HepG2 (cell line): ENCODE data around the gene SLC8B1. TPM values are rescaled to one million over a fixed set of nuclear protein-coding genes. Genes with fewer than 3 reads are reported as not detected.

ENCODE experiments used
- ARID2 ChIP-seq: sonication (generic); formaldehyde crosslinking; IDR thresholded peaks from 2 replicates; pipeline ENCODE4 v1.8.1; 2022; ENCODE audit warnings: mild to moderate bottlenecking, missing genetic modification reagents, borderline replicate concordance
- DMAP1 ChIP-seq: IDR thresholded peaks from 2 replicates; pipeline ENCODE4 v1.6.1; 2016
- ESRRA ChIP-seq: sonication (generic); formaldehyde crosslinking; IDR thresholded peaks from 2 replicates; pipeline ENCODE4 v1.5.1; 2020; ENCODE audit warnings: mild to moderate bottlenecking, low read depth, missing genetic modification reagents
- KDM4B ChIP-seq: sonication (generic); formaldehyde crosslinking; IDR thresholded peaks from 2 replicates; pipeline ENCODE4 v1.4.0; 2020; ENCODE audit warnings: missing genetic modification reagents
- SCMH1 ChIP-seq: sonication (generic); formaldehyde crosslinking; IDR thresholded peaks from 2 replicates; pipeline ENCODE4 v1.9.0; 2021; ENCODE audit warnings: missing genetic modification reagents, mild to moderate bottlenecking, borderline replicate concordance
- SRSF4 ChIP-seq: fragments of 200-400 bp; formaldehyde crosslinking; IDR thresholded peaks from one replicate; pipeline ENCODE4 v1.6.1; 2018; ENCODE audit warnings: mild to moderate bottlenecking, low read depth, low read length, moderate library complexity; ENCODE audit not compliant: poor library complexity, severe bottlenecking
- TP53 ChIP-seq: sonication (generic); formaldehyde crosslinking; conservative IDR thresholded peaks from 2 replicates; pipeline ENCODE4 v1.4.0; 2020; ENCODE audit warnings: missing genetic modification reagents
- XBP1 ChIP-seq: sonication (generic); formaldehyde crosslinking; IDR thresholded peaks from 2 replicates; pipeline ENCODE4 v1.5.0; 2020; ENCODE audit warnings: missing genetic modification reagents
- ZNF124 ChIP-seq: sonication (generic); formaldehyde crosslinking; IDR thresholded peaks from 2 replicates; pipeline ENCODE4 v1.4.0; 2020; ENCODE audit warnings: missing genetic modification reagents
- ZNF484 ChIP-seq: sonication (generic); formaldehyde crosslinking; IDR thresholded peaks from 2 replicates; pipeline ENCODE4 v1.5.1; 2020; ENCODE audit warnings: mild to moderate bottlenecking, low read depth, missing genetic modification reagents, borderline replicate concordance
- ZSCAN31 ChIP-seq: sonication (generic); formaldehyde crosslinking; IDR thresholded peaks from 2 replicates; pipeline ENCODE4 v1.5.0; 2020; ENCODE audit warnings: low read depth, mild to moderate bottlenecking, missing genetic modification reagents
- polyA plus RNA-seq, 8 experiments: library from polyadenylated mRNA; depleted of rRNA in 3 of 8; stranded (reverse) in 7 of 8; unstranded in 1 of 8; fragments of >200 nt; fragmentation: Illumina TruSeq in 4 of 8; extraction: Trizol in 4 of 8; gene quantifications; 2 replicates each; pipeline versions ENCODE4 v1.2.1 to v1.2.3, GENCODE V29; 2011 to 2016; ENCODE audit warnings: low read depth in 4 of 8, missing spikeins in 1 of 8, mixed read lengths in 1 of 8; ENCODE audit not compliant: insufficient read depth in 1 of 8
- total RNA-seq, 5 experiments: library from RNA; depleted of rRNA; stranded (reverse); fragments of >200 nt; fragmentation: Illumina TruSeq; extraction: Trizol; gene quantifications; 2 replicates each; pipeline ENCODE4 v1.2.3, GENCODE V29; 2016; ENCODE audit warnings: low read depth in 1 of 5
- TF ChIP-seq, protein P1 (sequence below): sonication (generic); formaldehyde crosslinking; IDR thresholded peaks from 2 replicates; pipeline ENCODE4 v1.4.0; 2020; ENCODE audit warnings: missing genetic modification reagents
- TF ChIP-seq, protein P2 (sequence below): fragments of 450-650 bp; IDR thresholded peaks from 2 replicates; pipeline ENCODE4 v1.6.1; 2017
- TF ChIP-seq, protein P3 (sequence below): IDR thresholded peaks from 2 replicates; pipeline ENCODE4 v1.6.1; 2016; ENCODE audit warnings: mild to moderate bottlenecking, missing biosample characterization, missing genetic modification reagents
- TF ChIP-seq, protein P4 (sequence below): sonication (generic); formaldehyde crosslinking; IDR thresholded peaks from 2 replicates; pipeline ENCODE4 v1.8.0; 2022; ENCODE audit warnings: missing genetic modification reagents, mild to moderate bottlenecking, inconsistent platforms, borderline replicate concordance
- TF ChIP-seq, protein P5 (sequence below): sonication (generic); formaldehyde crosslinking; IDR thresholded peaks from 2 replicates; pipeline ENCODE4 v1.4.0; 2020; ENCODE audit warnings: missing genetic modification reagents, mild to moderate bottlenecking, borderline replicate concordance
- TF ChIP-seq, protein P6 (sequence below): sonication (generic); formaldehyde crosslinking; IDR thresholded peaks from 2 replicates; pipeline ENCODE4 v1.5.0; 2020; ENCODE audit warnings: missing genetic modification reagents

SLC8B1 gene
- total and polyA plus RNA-seq, 2 of the 13 experiments (the other 11 are each of a cell fraction or from before 2014, with no cell fraction given), result 6.8 to 8.0 TPM

DNA sequence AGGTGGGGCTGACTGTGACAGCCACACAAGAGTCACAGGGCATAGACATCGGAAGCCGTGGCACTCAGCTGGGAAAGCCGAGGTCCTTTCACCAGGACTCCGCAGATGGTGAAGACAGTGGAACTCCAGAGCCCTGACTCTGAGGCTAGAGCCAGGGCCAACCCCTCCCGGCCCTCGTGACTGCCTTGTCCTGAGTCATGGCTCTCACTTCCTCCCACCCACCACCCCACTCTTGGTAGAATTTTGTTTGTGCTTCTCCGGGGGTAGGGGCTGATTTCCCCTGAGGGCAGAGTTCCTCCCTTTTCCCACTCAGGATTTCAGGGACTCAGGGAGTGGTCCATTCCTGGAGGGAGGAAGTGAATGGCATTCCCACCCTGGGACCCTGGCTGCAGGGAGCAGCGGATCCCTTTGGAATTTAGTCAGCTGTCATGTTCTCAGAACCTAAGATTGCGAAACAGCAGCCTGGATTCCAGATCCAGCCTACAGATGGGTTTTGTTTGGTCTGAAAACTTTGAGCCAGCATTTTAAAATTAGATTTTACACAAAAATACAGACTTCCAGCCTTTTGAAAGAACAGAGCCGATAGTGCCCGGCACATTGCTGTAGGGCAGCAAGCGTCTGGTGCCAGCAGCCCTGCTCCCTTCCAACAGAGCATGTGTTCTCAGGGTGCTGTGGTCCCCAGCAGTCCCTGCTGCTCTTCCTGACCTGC, 62.9 kb downstream of the SLC8B1 start (continued):
- TF ChIP-seq, protein P1, sequence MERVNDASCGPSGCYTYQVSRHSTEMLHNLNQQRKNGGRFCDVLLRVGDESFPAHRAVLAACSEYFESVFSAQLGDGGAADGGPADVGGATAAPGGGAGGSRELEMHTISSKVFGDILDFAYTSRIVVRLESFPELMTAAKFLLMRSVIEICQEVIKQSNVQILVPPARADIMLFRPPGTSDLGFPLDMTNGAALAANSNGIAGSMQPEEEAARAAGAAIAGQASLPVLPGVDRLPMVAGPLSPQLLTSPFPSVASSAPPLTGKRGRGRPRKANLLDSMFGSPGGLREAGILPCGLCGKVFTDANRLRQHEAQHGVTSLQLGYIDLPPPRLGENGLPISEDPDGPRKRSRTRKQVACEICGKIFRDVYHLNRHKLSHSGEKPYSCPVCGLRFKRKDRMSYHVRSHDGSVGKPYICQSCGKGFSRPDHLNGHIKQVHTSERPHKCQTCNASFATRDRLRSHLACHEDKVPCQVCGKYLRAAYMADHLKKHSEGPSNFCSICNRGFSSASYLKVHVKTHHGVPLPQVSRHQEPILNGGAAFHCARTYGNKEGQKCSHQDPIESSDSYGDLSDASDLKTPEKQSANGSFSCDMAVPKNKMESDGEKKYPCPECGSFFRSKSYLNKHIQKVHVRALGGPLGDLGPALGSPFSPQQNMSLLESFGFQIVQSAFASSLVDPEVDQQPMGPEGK (CRISPR knock-in tag), result no peak; the same call in 1 of the 2 replicates
- no peak for TF ChIP-seq KDM4B (CRISPR knock-in tag)
- no peak for TF ChIP-seq XBP1 (CRISPR knock-in tag)
- TF ChIP-seq TP53, result no peak
- no peak for TF ChIP-seq SRSF4
- TF ChIP-seq, protein P2, sequence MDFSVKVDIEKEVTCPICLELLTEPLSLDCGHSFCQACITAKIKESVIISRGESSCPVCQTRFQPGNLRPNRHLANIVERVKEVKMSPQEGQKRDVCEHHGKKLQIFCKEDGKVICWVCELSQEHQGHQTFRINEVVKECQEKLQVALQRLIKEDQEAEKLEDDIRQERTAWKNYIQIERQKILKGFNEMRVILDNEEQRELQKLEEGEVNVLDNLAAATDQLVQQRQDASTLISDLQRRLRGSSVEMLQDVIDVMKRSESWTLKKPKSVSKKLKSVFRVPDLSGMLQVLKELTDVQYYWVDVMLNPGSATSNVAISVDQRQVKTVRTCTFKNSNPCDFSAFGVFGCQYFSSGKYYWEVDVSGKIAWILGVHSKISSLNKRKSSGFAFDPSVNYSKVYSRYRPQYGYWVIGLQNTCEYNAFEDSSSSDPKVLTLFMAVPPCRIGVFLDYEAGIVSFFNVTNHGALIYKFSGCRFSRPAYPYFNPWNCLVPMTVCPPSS, result no peak
- TF ChIP-seq, protein P3, sequence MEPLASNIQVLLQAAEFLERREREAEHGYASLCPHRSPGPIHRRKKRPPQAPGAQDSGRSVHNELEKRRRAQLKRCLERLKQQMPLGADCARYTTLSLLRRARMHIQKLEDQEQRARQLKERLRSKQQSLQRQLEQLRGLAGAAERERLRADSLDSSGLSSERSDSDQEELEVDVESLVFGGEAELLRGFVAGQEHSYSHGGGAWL (CRISPR knock-in tag), result peak; percentile 35; the same call in 1 of the 2 replicates
- no peak for TF ChIP-seq ESRRA (CRISPR knock-in tag)
- TF ChIP-seq ARID2 (CRISPR knock-in tag), result no peak
- TF ChIP-seq SCMH1 (CRISPR knock-in tag), result no peak
- no peak for TF ChIP-seq ZNF484 (CRISPR knock-in tag)
- peak; percentile 34; the same call in 1 of the 2 replicates for TF ChIP-seq DMAP1 (CRISPR knock-in tag)
- TF ChIP-seq, protein P4, sequence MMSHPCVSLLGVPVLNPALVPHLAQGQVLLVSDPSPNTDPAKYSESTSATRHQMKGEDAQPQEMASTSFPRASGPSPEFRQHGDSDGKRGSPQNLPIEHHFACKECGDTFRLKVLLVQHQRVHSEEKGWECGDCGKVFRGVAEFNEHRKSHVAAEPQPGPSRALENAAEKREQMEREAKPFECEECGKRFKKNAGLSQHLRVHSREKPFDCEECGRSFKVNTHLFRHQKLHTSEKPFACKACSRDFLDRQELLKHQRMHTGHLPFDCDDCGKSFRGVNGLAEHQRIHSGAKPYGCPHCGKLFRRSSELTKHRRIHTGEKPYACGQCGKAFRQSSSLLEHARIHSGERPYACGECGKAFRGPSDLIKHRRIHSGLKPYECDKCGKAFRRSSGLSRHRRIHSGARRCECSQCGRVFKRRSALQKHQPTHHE (CRISPR knock-in tag), result no peak
- no peak for TF ChIP-seq ZNF124
- TF ChIP-seq ZSCAN31 (CRISPR knock-in tag), result no peak
- TF ChIP-seq, protein P5, sequence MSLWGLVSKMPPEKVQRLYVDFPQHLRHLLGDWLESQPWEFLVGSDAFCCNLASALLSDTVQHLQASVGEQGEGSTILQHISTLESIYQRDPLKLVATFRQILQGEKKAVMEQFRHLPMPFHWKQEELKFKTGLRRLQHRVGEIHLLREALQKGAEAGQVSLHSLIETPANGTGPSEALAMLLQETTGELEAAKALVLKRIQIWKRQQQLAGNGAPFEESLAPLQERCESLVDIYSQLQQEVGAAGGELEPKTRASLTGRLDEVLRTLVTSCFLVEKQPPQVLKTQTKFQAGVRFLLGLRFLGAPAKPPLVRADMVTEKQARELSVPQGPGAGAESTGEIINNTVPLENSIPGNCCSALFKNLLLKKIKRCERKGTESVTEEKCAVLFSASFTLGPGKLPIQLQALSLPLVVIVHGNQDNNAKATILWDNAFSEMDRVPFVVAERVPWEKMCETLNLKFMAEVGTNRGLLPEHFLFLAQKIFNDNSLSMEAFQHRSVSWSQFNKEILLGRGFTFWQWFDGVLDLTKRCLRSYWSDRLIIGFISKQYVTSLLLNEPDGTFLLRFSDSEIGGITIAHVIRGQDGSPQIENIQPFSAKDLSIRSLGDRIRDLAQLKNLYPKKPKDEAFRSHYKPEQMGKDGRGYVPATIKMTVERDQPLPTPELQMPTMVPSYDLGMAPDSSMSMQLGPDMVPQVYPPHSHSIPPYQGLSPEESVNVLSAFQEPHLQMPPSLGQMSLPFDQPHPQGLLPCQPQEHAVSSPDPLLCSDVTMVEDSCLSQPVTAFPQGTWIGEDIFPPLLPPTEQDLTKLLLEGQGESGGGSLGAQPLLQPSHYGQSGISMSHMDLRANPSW, result no peak
- TF ChIP-seq, protein P6, sequence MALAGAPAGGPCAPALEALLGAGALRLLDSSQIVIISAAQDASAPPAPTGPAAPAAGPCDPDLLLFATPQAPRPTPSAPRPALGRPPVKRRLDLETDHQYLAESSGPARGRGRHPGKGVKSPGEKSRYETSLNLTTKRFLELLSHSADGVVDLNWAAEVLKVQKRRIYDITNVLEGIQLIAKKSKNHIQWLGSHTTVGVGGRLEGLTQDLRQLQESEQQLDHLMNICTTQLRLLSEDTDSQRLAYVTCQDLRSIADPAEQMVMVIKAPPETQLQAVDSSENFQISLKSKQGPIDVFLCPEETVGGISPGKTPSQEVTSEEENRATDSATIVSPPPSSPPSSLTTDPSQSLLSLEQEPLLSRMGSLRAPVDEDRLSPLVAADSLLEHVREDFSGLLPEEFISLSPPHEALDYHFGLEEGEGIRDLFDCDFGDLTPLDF (CRISPR knock-in tag), result no peak
